Thymus (tissue), 11 donors: ENCODE results near the gene TRMT11. TPM values are rescaled to one million over a fixed set of nuclear protein-coding genes. Genes with fewer than 3 reads are reported as not detected.

Experiments
- DNase-seq, 9 donors: peaks; one replicate each; pipeline ENCODE4 v3.0.0-alpha.2; 2013; ENCODE audit warnings: low spot score in 9 of 9, low read depth in 6 of 9, missing footprints in 1 of 9
- H3K27ac ChIP-seq, 2 donors: one replicate each; pipeline ENCODE4 v1.5.1; 2013; ENCODE audit warnings: control low read depth in 1 of 2, low read depth in 1 of 2, low read length in 1 of 2, mild to moderate bottlenecking in 1 of 2, moderate library complexity in 1 of 2
- H3K27me3 ChIP-seq, 2 donors: one replicate each; pipeline ENCODE4 v1.5.1; 2013; ENCODE audit warnings: low read length in 1 of 2; ENCODE audit not compliant: control insufficient read depth in 2 of 2, insufficient read depth in 1 of 2
- H3K36me3 ChIP-seq, 2 donors: one replicate each; pipeline ENCODE4 v1.5.1; 2013; ENCODE audit warnings: low read length in 1 of 2, mild to moderate bottlenecking in 1 of 2, moderate library complexity in 1 of 2; ENCODE audit not compliant: control insufficient read depth in 2 of 2, insufficient read depth in 2 of 2
- H3K4me1 ChIP-seq, 2 donors: one replicate each; pipeline ENCODE4 v1.5.1; 2013; ENCODE audit warnings: low read length in 2 of 2; ENCODE audit not compliant: control insufficient read depth in 2 of 2, insufficient read depth in 2 of 2
- H3K4me3 ChIP-seq, 2 donors: one replicate each; pipeline ENCODE4 v1.5.1; 2013; ENCODE audit warnings: low read length in 2 of 2, control low read depth in 1 of 2, mild to moderate bottlenecking in 1 of 2
- H3K9me3 ChIP-seq, 2 donors: one replicate each; pipeline ENCODE4 v1.5.1; 2013; ENCODE audit warnings: low read length in 1 of 2, mild to moderate bottlenecking in 1 of 2; ENCODE audit not compliant: control insufficient read depth in 2 of 2, insufficient read depth in 1 of 2
- WGBS: extraction: QIAGEN DNeasy Blood & Tissue Kit; methylation state at CpG from one replicate; pipeline ENCODE4 v1.1.7; 2013; 5-methylcytosine and 5-hydroxymethylcytosine counted together
- polyA plus RNA-seq: library from polyadenylated mRNA; stranded (reverse); fragments of 200-250 nt; gene quantifications from one replicate; pipeline ENCODE4 v1.2.3, GENCODE V29; 2013
- total RNA-seq: library from RNA; stranded (reverse); fragments of 120-200 nt; gene quantifications from one replicate; pipeline ENCODE4 v1.2.4, GENCODE V29; 2013
- donor health status: healthy.

The TRMT11 gene
- total and polyA plus RNA-seq, 2 donors = 21.0 to 27.3 TPM

- DNase-seq = no peak
- Histone ChIP-seq H3K4me3 (no peak overlapping the region), H3K4me1 (no peaks in the 10 kb centered on the region), H3K27me3 (no peaks in the 10 kb centered on the region), H3K9me3 (no peaks in the 10 kb centered on the region), H3K27ac (no peak overlapping the region), H3K36me3 (peaks cover 3 to 7% of the 10 kb centered on the region in 2 donors)
Measured at GRCh38 chr6:126027601-126028000, 41.3 kb downstream of the TRMT11 start.

GRCh38 chr6:126030045-126030444 lies 43.7 kb downstream of the TRMT11 start:
- Histone ChIP-seq H3K9me3 (no peaks in the 10 kb centered on the region), H3K36me3 (peaks cover 0 to 5% of the 10 kb centered on the region in 2 donors), H3K27me3 (no peaks in the 10 kb centered on the region), H3K4me1 (no peaks in the 10 kb centered on the region), H3K4me3 (no peak overlapping the region), H3K27ac (no peak overlapping the region)
- DNase-seq = no peak
- over 99% methylated on average over 2 of the region's 2 CpGs for WGBS

GRCh38 chr6:126033696-126034095 lies 47.4 kb downstream of the TRMT11 start:
- H3K4me3 ChIP-seq = no peak overlapping the region
- H3K9me3 ChIP-seq = no peaks in the 10 kb centered on the region
- H3K27ac ChIP-seq = no peak overlapping the region
- no peaks in the 10 kb centered on the region for H3K27me3 ChIP-seq
- WGBS = 34% methylated on average over 3 of the region's 3 CpGs
- peaks cover 0 to 13% of the 10 kb centered on the region in 2 donors for H3K36me3 ChIP-seq
- peak in 6 of 9 donors; percentile 4 to 31 (median 8) for DNase-seq
- no peaks in the 10 kb centered on the region for H3K4me1 ChIP-seq

GRCh38 chr6:126034656-126035055 lies 48.3 kb downstream of the TRMT11 start:
- Histone ChIP-seq H3K27ac (no peak overlapping the region), H3K27me3 (no peaks in the 10 kb centered on the region), H3K4me1 (no peaks in the 10 kb centered on the region), H3K9me3 (no peaks in the 10 kb centered on the region), H3K4me3 (no peak overlapping the region), H3K36me3 (peaks cover 0 to 17% of the 10 kb centered on the region in 2 donors)
- DNase-seq = no peak
- WGBS = 99% methylated on average over 6 of the region's 6 CpGs

- H3K4me1 ChIP-seq = no peaks in the 10 kb centered on the region
- no peaks in the 10 kb centered on the region for H3K9me3 ChIP-seq
- H3K27ac ChIP-seq = no peak overlapping the region
- no peak overlapping the region for H3K4me3 ChIP-seq
- no peak for DNase-seq
- peaks cover 0 to 17% of the 10 kb centered on the region in 2 donors for H3K36me3 ChIP-seq
- no peaks in the 10 kb centered on the region for H3K27me3 ChIP-seq
- WGBS = over 99% methylated on average over 2 of the region's 2 CpGs
Measured at GRCh38 chr6:126035764-126036163, 49.4 kb downstream of the TRMT11 start.

- Histone ChIP-seq H3K36me3 (peaks cover 0 to 17% of the 10 kb centered on the region in 2 donors), H3K4me3 (no peak overlapping the region), H3K9me3 (no peaks in the 10 kb centered on the region), H3K27ac (no peak overlapping the region), H3K27me3 (no peaks in the 10 kb centered on the region), H3K4me1 (no peaks in the 10 kb centered on the region)
- no peak for DNase-seq
Measured at GRCh38 chr6:126038234-126038633, 51.9 kb downstream of the TRMT11 start.

- H3K4me1 ChIP-seq = no peaks in the 10 kb centered on the region
- no peaks in the 10 kb centered on the region for H3K9me3 ChIP-seq
- no peak for DNase-seq
- no peak overlapping the region for H3K27ac ChIP-seq
- peaks cover 0 to 17% of the 10 kb centered on the region in 2 donors for H3K36me3 ChIP-seq
- no peaks in the 10 kb centered on the region for H3K27me3 ChIP-seq
- WGBS = 99% methylated on average over 2 of the region's 2 CpGs
- no peak overlapping the region for H3K4me3 ChIP-seq
Measured at GRCh38 chr6:126039284-126039683, 52.9 kb downstream of the TRMT11 start.

GRCh38 chr6:126040394-126040793 lies 54.1 kb downstream of the TRMT11 start:
- Histone ChIP-seq H3K9me3 (no peaks in the 10 kb centered on the region), H3K36me3 (peaks cover 0 to 14% of the 10 kb centered on the region in 2 donors), H3K27me3 (no peaks in the 10 kb centered on the region), H3K4me3 (no peak overlapping the region), H3K4me1 (no peaks in the 10 kb centered on the region), H3K27ac (no peak overlapping the region)
- 97% methylated on average over 4 of the region's 4 CpGs for WGBS
- no peak for DNase-seq

- Histone ChIP-seq H3K4me3 (no peak overlapping the region), H3K4me1 (no peaks in the 10 kb centered on the region), H3K27me3 (no peaks in the 10 kb centered on the region), H3K27ac (no peak overlapping the region), H3K9me3 (no peaks in the 10 kb centered on the region), H3K36me3 (peaks cover 0 to 12% of the 10 kb centered on the region in 2 donors)
- DNase-seq = no peak
- WGBS = 100% methylated on average over 1 of the region's 1 CpG
Measured at GRCh38 chr6:126040826-126041225, 54.5 kb downstream of the TRMT11 start.

GRCh38 chr6:126041516-126041915 lies 55.2 kb downstream of the TRMT11 start:
- Histone ChIP-seq H3K27ac (no peak overlapping the region), H3K9me3 (no peaks in the 10 kb centered on the region), H3K4me1 (no peaks in the 10 kb centered on the region), H3K4me3 (no peak overlapping the region), H3K27me3 (no peaks in the 10 kb centered on the region), H3K36me3 (peaks cover 0 to 9% of the 10 kb centered on the region in 2 donors)
- no peak for DNase-seq
